Progenitor cell of endocrine pancreas (in vitro differentiated cells): ENCODE results near the gene G6PC2. TPM values are rescaled to one million over a fixed set of nuclear protein-coding genes. Genes with fewer than 3 reads are reported as not detected.

Experiments used
- DNase-seq: peaks from one replicate; pipeline ENCODE4 v3.0.0; 2021; ENCODE audit warnings: low spot score; ENCODE audit not compliant: unreplicated experiment
- H3K27ac Mint-ChIP-seq: 2 replicates; pipeline ENCODE4 v1.8.0; 2021; ENCODE audit warnings: mild to moderate bottlenecking, moderate library complexity, mixed read lengths
- H3K27me3 Mint-ChIP-seq: 2 replicates; pipeline ENCODE4 v1.8.0; 2021; ENCODE audit warnings: mixed read lengths
- H3K36me3 Mint-ChIP-seq: 2 replicates; pipeline ENCODE4 v1.8.0; 2022; ENCODE audit warnings: mixed read lengths; ENCODE audit not compliant: insufficient read depth
- H3K4me1 Mint-ChIP-seq: 2 replicates; pipeline ENCODE4 v1.8.0; 2021; ENCODE audit warnings: low read depth, mixed read lengths
- H3K4me3 Mint-ChIP-seq: 2 replicates; pipeline ENCODE4 v1.8.0; 2021; ENCODE audit warnings: low read depth, mild to moderate bottlenecking, moderate library complexity, mixed read lengths
- H3K9me3 Mint-ChIP-seq: 2 replicates; pipeline ENCODE4 v1.8.0; 2021; ENCODE audit warnings: low read depth, mixed read lengths
- total RNA-seq: library from RNA; stranded (reverse); gene quantifications from 2 replicates; pipeline ENCODE4 v1.2.1, GENCODE V29; 2021
- TF ChIP-seq, protein P1 (sequence below): fragments of 200-600 bp; sonication (generic); IDR thresholded peaks from one replicate; pipeline ENCODE4 v1.5.0; 2021; ENCODE audit warnings: antibody characterized with exemption, mild to moderate bottlenecking; ENCODE audit not compliant: unreplicated experiment

Gene G6PC2
- total RNA-seq, 1 donor from 2014 or later: not detected

DNA sequence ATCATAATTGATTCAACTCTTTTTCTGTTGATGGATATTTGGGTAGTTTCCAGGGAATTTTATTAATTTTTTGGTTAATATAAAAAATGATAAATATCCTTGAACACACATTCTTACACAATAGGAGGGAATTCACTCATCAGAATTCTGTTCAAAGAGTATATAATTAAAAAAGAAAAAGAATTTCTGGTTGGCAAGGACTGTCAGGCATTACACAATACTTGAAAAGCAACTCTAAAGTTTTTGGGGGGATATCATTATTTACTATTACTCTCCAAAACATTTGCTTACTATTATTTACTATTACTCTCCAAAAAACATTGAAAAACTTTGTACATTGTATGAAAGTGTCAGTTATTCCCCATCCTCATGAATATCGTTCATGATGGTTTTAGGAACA lies 38.0 kb downstream of the G6PC2 start:
- DNase-seq: no peak
- TF ChIP-seq, protein P1, sequence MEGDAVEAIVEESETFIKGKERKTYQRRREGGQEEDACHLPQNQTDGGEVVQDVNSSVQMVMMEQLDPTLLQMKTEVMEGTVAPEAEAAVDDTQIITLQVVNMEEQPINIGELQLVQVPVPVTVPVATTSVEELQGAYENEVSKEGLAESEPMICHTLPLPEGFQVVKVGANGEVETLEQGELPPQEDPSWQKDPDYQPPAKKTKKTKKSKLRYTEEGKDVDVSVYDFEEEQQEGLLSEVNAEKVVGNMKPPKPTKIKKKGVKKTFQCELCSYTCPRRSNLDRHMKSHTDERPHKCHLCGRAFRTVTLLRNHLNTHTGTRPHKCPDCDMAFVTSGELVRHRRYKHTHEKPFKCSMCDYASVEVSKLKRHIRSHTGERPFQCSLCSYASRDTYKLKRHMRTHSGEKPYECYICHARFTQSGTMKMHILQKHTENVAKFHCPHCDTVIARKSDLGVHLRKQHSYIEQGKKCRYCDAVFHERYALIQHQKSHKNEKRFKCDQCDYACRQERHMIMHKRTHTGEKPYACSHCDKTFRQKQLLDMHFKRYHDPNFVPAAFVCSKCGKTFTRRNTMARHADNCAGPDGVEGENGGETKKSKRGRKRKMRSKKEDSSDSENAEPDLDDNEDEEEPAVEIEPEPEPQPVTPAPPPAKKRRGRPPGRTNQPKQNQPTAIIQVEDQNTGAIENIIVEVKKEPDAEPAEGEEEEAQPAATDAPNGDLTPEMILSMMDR: no peak
- H3K4me3 Mint-ChIP-seq: no peak overlapping the region
- no peaks in the 10 kb centered on the region for H3K4me1 Mint-ChIP-seq
- H3K9me3 Mint-ChIP-seq: no peaks in the 10 kb centered on the region
- no peak overlapping the region for H3K27ac Mint-ChIP-seq
- no peaks in the 10 kb centered on the region for H3K36me3 Mint-ChIP-seq
- peaks cover 4% of the 10 kb centered on the region for H3K27me3 Mint-ChIP-seq

DNA sequence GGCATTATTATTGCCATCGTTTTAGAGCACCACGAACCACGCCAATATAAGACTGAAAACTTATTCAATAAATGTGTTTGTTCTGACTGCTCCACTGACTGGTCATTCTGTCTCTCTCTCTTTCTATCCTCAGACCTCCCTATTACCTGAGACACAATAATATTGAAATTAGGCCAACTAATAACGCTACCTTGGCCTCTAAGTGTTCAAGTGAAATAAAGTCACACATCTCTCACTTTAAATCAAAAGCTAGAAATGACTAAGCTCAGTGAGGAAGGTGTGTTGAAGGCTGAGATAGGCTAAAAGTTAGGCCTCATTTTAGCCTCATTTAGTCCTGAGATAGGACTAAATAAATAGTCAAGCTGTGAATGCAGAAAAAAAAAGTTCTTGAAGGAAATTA lies 38.8 kb downstream of the G6PC2 start:
- TF ChIP-seq, protein P1: no peak
- H3K4me1 Mint-ChIP-seq: peaks cover 2% of the 10 kb centered on the region
- no peak overlapping the region for H3K27ac Mint-ChIP-seq
- H3K36me3 Mint-ChIP-seq: no peaks in the 10 kb centered on the region
- DNase-seq: no peak
- peaks cover 5% of the 10 kb centered on the region for H3K27me3 Mint-ChIP-seq
- H3K4me3 Mint-ChIP-seq: no peak overlapping the region
- no peaks in the 10 kb centered on the region for H3K9me3 Mint-ChIP-seq

DNA sequence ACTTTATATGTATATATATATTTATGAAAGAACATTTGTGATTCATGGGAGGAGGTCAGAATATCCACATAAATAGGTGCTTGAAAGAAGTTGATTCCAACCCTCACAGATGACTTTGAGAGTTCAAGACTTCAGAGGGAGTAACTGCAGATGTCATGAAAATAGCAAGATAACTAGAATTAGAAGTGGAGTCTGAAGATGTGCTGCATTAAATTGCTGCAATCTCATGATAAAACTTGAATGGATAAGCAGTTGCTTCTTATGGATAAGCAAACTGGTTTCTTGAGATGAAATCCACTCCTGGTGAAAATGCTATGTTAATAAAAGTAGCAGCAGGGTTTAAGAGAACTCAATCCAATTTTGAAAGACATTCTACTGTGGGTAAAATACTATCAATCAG lies 40.2 kb downstream of the G6PC2 start:
- H3K9me3 Mint-ChIP-seq: no peaks in the 10 kb centered on the region
- TF ChIP-seq, protein P1: no peak

DNA sequence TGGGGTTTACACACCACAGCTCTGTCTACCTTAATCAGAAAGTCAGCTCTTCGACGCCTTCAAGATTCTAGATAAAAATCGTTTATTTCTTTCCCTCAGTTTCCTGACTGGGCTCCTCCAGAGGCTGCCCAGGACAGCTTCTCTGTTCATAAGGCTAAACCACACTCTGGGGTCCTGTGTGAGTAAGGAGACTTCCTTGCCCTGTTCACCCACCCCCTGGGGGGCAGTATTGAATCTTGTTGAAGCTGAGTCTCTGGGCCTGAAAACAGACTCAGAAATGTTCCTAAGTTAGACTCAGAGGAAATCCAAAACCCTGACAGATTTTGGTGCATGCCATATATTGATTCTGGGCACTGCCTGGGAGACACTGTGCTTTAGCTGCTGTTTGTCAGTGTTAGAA lies 43.0 kb downstream of the G6PC2 start:
- H3K4me3 Mint-ChIP-seq: no peak overlapping the region
- no peaks in the 10 kb centered on the region for H3K9me3 Mint-ChIP-seq
- TF ChIP-seq, protein P1: no peak
- peaks cover 2% of the 10 kb centered on the region for H3K27me3 Mint-ChIP-seq
- peaks cover 2% of the 10 kb centered on the region for H3K4me1 Mint-ChIP-seq
- no peak overlapping the region for H3K27ac Mint-ChIP-seq
- H3K36me3 Mint-ChIP-seq: no peaks in the 10 kb centered on the region
- DNase-seq: no peak

More for the DNA sequence above, 40.2 kb downstream of the G6PC2 start:
- H3K4me1 Mint-ChIP-seq: peaks cover 2% of the 10 kb centered on the region
- no peak for DNase-seq
- no peak overlapping the region for H3K4me3 Mint-ChIP-seq
- no peaks in the 10 kb centered on the region for H3K36me3 Mint-ChIP-seq
- peaks cover 5% of the 10 kb centered on the region for H3K27me3 Mint-ChIP-seq
- no peak overlapping the region for H3K27ac Mint-ChIP-seq

DNA sequence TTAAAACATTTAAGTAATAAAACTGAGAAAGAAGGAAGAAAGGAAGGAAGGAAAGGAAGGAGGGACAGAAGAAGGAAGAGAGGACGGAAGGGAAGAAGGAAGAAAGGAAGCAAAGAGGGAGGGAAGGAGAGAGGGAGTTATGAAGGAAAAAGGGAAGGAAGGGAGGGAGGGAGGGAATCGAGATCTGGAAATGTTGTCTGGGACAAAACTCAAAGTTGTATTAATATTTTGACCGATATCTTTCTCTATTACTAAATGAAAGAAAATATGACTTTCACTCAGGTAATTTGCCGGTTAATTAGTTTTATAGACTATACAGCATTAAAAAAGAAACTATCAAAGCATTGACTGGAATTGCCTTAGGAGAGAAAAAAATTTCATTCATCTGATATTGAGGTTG lies 44.4 kb downstream of the G6PC2 start:
- DNase-seq: no peak
- Mint-ChIP-seq H3K4me3 (no peak overlapping the region), H3K4me1 (peaks cover 2% of the 10 kb centered on the region), H3K36me3 (no peaks in the 10 kb centered on the region), H3K27ac (no peak overlapping the region), H3K27me3 (peaks cover 2% of the 10 kb centered on the region), H3K9me3 (peaks cover 7% of the 10 kb centered on the region)
- TF ChIP-seq, protein P1: no peak
